ENCODE measurements around the gene ZNF423.

Gene ZNF423

DNA sequence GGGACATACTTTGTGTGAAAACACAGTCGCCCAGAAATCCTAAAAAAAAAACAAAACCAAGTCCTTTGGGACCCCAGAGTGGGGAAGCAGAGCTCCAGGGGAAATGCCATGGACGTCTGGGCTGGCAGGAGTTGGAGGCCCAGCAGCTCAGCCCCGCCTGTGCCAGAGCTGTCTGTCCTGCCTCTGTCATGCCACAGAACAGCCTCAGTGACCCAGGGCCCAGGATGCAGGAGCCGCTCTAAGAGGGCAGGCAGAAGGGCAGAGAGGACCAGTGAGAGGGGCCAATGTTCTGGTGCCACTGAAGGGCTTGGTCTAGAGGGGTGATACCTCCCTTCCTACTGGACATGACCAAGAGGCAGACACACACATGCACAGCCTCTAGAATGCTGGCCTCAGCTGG lies 316.2 kb downstream of the ZNF423 start:
- Histone ChIP-seq H3K9me3 (ENCODE audit: control insufficient read depth, insufficient read depth, low read length) (no peaks in the 10 kb centered on the region), H3K9me2 (replicated peaks; ENCODE audit: control insufficient read depth, low read length) (no peaks in the 10 kb centered on the region), H3K4me1 (ENCODE audit: control insufficient read depth, low read length) (no peaks in the 10 kb centered on the region), H3K4me2 (ENCODE audit: low read length) (no peak overlapping the region), H3K4me3 (ENCODE audit: low read length) (no peak overlapping the region), H3K79me2 (ENCODE audit: control insufficient read depth, low read length) (no peaks in the 10 kb centered on the region), H3K27me3 (ENCODE audit: control insufficient read depth, low read length) (no peaks in the 10 kb centered on the region), H3F3A (ENCODE audit: control insufficient read depth, insufficient read depth) (no peaks in the 10 kb centered on the region), H3K27ac (ENCODE audit: low read depth, low read length) (no peak overlapping the region), H4K20me1 (ENCODE audit: control insufficient read depth, insufficient read depth, low read depth, low read length) (no peaks in the 10 kb centered on the region), H3K36me3 (ENCODE audit: control insufficient read depth, low read length) (no peaks in the 10 kb centered on the region)
- TF ChIP-seq CTCF (IDR thresholded peaks at IDR 0.05; ENCODE audit: low read depth, low read length, poor library complexity, severe bottlenecking) (no peak), EZH2phosphoT487 (IDR thresholded peaks at IDR 0.05; ENCODE audit: borderline replicate concordance, low read length) (no peak)

DNA sequence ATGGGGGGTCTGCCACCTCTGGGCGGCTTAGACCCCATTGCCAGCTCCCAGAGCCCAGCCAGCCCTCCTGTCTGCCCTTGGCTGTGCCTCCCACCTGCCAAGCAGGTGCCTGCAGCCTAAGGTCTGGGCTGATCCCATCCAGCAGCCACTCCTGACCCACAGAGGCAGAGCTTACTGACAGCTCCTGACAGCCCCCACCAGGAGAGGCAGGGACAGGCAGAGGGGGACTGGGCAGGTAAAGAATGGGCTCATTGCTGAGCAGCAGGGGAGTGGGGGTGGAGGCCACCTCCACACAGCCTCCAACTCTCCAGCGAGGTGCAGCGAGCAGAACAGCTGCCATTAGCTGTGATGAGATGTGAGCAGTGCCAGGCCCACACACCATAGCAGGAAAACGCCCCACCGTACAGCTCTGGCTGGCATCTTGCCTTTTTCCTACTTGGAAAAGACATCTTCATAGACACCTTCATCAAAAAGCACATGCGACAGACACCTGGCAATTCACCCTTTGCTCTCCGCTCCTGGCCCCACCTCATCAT lies 317.9 kb downstream of the ZNF423 start:
- Histone ChIP-seq H3K4me1 (ENCODE audit: control insufficient read depth, low read length) (no peaks in the 10 kb centered on the region), H3K4me3 (ENCODE audit: low read length) (no peak overlapping the region), H3K9me2 (replicated peaks; ENCODE audit: control insufficient read depth, low read length) (no peaks in the 10 kb centered on the region), H3F3A (ENCODE audit: control insufficient read depth, insufficient read depth) (no peaks in the 10 kb centered on the region), H3K27ac (ENCODE audit: low read depth, low read length) (no peak overlapping the region), H3K79me2 (ENCODE audit: control insufficient read depth, low read length) (no peaks in the 10 kb centered on the region), H3K27me3 (ENCODE audit: control insufficient read depth, low read length) (no peaks in the 10 kb centered on the region), H3K4me2 (ENCODE audit: low read length) (no peak overlapping the region), H3K36me3 (ENCODE audit: control insufficient read depth, low read length) (no peaks in the 10 kb centered on the region), H3K9me3 (ENCODE audit: control insufficient read depth, insufficient read depth, low read length) (no peaks in the 10 kb centered on the region), H4K20me1 (ENCODE audit: control insufficient read depth, insufficient read depth, low read depth, low read length) (no peaks in the 10 kb centered on the region)
- TF ChIP-seq EZH2phosphoT487 (IDR thresholded peaks at IDR 0.05; ENCODE audit: borderline replicate concordance, low read length) (no peak), CTCF (IDR thresholded peaks at IDR 0.05; ENCODE audit: low read depth, low read length, poor library complexity, severe bottlenecking) (no peak)

- Histone ChIP-seq H3K9me3 (ENCODE audit: control insufficient read depth, insufficient read depth, low read length) (no peaks in the 10 kb centered on the region), H4K20me1 (ENCODE audit: control insufficient read depth, insufficient read depth, low read depth, low read length) (no peaks in the 10 kb centered on the region), H3K27ac (ENCODE audit: low read depth, low read length) (no peak overlapping the region), H3K27me3 (ENCODE audit: control insufficient read depth, low read length) (peaks cover 11% of the 10 kb centered on the region), H3K4me1 (ENCODE audit: control insufficient read depth, low read length) (peaks cover 5% of the 10 kb centered on the region; the same call in 1 of the 2 replicates), H3F3A (ENCODE audit: control insufficient read depth, insufficient read depth) (no peaks in the 10 kb centered on the region), H3K4me3 (ENCODE audit: low read length) (no peak overlapping the region), H3K4me2 (ENCODE audit: low read length) (no peak overlapping the region), H3K9me2 (replicated peaks; ENCODE audit: control insufficient read depth, low read length) (no peaks in the 10 kb centered on the region), H3K79me2 (ENCODE audit: control insufficient read depth, low read length) (no peaks in the 10 kb centered on the region), H3K36me3 (ENCODE audit: control insufficient read depth, low read length) (no peaks in the 10 kb centered on the region)
- TF ChIP-seq EZH2phosphoT487 (IDR thresholded peaks at IDR 0.05; ENCODE audit: borderline replicate concordance, low read length) (no peak), CTCF (IDR thresholded peaks at IDR 0.05; ENCODE audit: low read depth, low read length, poor library complexity, severe bottlenecking) (no peak)
Measured at GRCh38 chr16:49534901-49535610, 320.9 kb downstream of the ZNF423 start.

Data from DOHH2 (cell line).